HEK293 (cell line): ENCODE data around the gene CNP.

Experiments
- CTCF ChIP-seq: fragments of 450-650 bp; formaldehyde crosslinking; IDR thresholded peaks from 2 replicates; pipeline ENCODE4 v1.5.1; 2016; ENCODE audit warnings: missing biosample characterization, missing genetic modification characterization
- KLF16 ChIP-seq: fragments of 450-650 bp; formaldehyde crosslinking; IDR thresholded peaks from 2 replicates; pipeline ENCODE4 v1.5.1; 2017; ENCODE audit warnings: missing biosample characterization, missing genetic modification characterization
- MYNN ChIP-seq: fragments of 450-650 bp; formaldehyde crosslinking; IDR thresholded peaks from 2 replicates; pipeline ENCODE4 v1.5.1; 2016; ENCODE audit warnings: missing biosample characterization, missing genetic modification characterization, borderline replicate concordance
- REPIN1 ChIP-seq: fragments of 450-650 bp; formaldehyde crosslinking; IDR thresholded peaks from 2 replicates; pipeline ENCODE4 v1.5.1; 2017; ENCODE audit warnings: missing biosample characterization, missing genetic modification characterization, low read depth
- SETDB1 ChIP-seq: IDR thresholded peaks from one replicate; pipeline ENCODE4 v1.6.1; 2017; ENCODE audit warnings: mild to moderate bottlenecking, low read length, moderate library complexity, mixed read lengths; ENCODE audit not compliant: insufficient read length
- ZFHX2 ChIP-seq: fragments of 450-650 bp; formaldehyde crosslinking; conservative IDR thresholded peaks from 2 replicates; pipeline ENCODE4 v1.5.1; 2016; ENCODE audit warnings: missing biosample characterization, missing genetic modification characterization
- ZFP37 ChIP-seq: fragments of 450-650 bp; formaldehyde crosslinking; IDR thresholded peaks from 2 replicates; pipeline ENCODE4 v1.5.1; 2016; ENCODE audit warnings: missing biosample characterization, missing genetic modification characterization
- ZNF311 ChIP-seq: fragments of 450-650 bp; formaldehyde crosslinking; IDR thresholded peaks from 2 replicates; pipeline ENCODE4 v1.5.1; 2017; ENCODE audit warnings: missing biosample characterization, missing genetic modification characterization, borderline replicate concordance
- ZNF513 ChIP-seq: fragments of 450-650 bp; IDR thresholded peaks from 2 replicates; pipeline ENCODE4 v1.5.1; 2018; ENCODE audit warnings: missing biosample characterization, missing genetic modification characterization
- ZNF549 ChIP-seq: fragments of 450-650 bp; IDR thresholded peaks from 2 replicates; pipeline ENCODE4 v1.5.1; 2018; ENCODE audit warnings: missing biosample characterization, missing genetic modification characterization, mild to moderate bottlenecking, inconsistent platforms, moderate library complexity
- ZNF670 ChIP-seq: fragments of 450-650 bp; formaldehyde crosslinking; IDR thresholded peaks from 2 replicates; pipeline ENCODE4 v1.5.1; 2016; ENCODE audit warnings: missing biosample characterization, missing genetic modification characterization, low read depth

GRCh38 chr17:41988418-41988817 is 21.8 kb downstream of the CNP start:
- TF ChIP-seq KLF16 (tag by site-specific recombination) (no peak), CTCF (tag by site-specific recombination) (no peak), ZNF670 (tag by site-specific recombination) (no peak), ZNF311 (tag by site-specific recombination) (no peak), SETDB1 (no peak), ZFP37 (tag by site-specific recombination) (no peak), REPIN1 (tag by site-specific recombination) (no peak), MYNN (tag by site-specific recombination) (no peak), ZNF549 (tag by site-specific recombination) (no peak), ZFHX2 (tag by site-specific recombination) (no peak), ZNF513 (tag by site-specific recombination) (no peak)
